SK-N-SH (cell line): ENCODE data around the gene EEFSEC.

Source experiments
- CTCF ChIP-seq: fragments of 200-600 bp; sonication (generic); IDR thresholded peaks from 2 replicates; pipeline ENCODE4 v1.6.1; 2017; ENCODE audit warnings: antibody characterized with exemption, mild to moderate bottlenecking, moderate library complexity
- POLR2AphosphoS5 ChIP-seq: IDR thresholded peaks from 2 replicates; pipeline ENCODE4 v1.6.1; 2012; ENCODE audit warnings: low read depth, low read length
- RFX5 ChIP-seq: IDR thresholded peaks from 2 replicates; pipeline ENCODE4 v1.6.1; 2012; ENCODE audit warnings: mild to moderate bottlenecking, improper control_type of control experiment, low read length

DNA sequence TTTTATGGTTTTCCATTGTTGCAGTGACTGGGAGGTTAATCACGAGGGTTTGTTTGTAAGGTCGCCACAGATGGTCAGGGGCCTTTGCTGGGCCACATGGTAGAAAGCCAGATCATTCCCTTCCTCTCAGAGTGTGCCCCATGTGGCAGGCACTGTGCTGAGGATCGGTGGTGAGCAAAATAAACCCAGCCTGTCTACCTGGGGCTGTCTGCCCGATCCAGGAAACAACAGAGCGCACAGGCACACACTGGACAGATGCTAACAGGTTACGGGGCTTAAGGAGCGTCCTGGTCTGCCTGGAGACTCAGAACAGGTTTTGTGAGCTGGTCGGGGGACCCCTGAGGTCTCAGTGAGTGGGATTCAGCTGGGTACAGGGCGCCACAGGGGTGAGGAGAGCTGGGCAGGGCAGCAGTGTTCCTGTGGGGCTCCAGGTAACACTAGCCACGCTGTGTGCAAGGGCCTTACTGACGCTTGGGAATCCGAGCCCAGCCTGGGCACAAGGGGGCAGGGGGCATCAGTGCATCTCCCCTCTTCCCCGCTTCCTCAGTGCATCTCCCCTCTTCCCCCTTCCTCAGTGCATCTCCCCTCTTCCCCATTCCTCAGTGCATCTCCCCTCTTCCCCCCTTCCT lies 177.0 kb downstream of the EEFSEC start:
- TF ChIP-seq RFX5, result no peak
- TF ChIP-seq POLR2AphosphoS5, result no peak
- no peak for TF ChIP-seq CTCF
